GM10266 (cell line): Measurements from ENCODE around the gene SLC9A5.

Experiments used
- DNase-seq: peaks from one replicate; pipeline ENCODE4 v3.0.0; 2012; ENCODE audit errors: extremely low spot score
- CTCF ChIP-seq: IDR thresholded peaks from 2 replicates; pipeline ENCODE4 v1.5.1; 2012; ENCODE audit warnings: mild to moderate bottlenecking, low read depth; ENCODE audit not compliant: control insufficient read depth, insufficient read depth; ENCODE audit errors: missing control alignments

The SLC9A5 gene

GRCh38 chr16:67263201-67263600, 14.4 kb downstream of the SLC9A5 start:
- DNase-seq, result no peak
- no peak for TF ChIP-seq CTCF

GRCh38 chr16:67264277-67264676, 15.5 kb downstream of the SLC9A5 start:
- no peak for DNase-seq
- no peak for TF ChIP-seq CTCF

GRCh38 chr16:67264866-67265265, 16.1 kb downstream of the SLC9A5 start:
- no peak for TF ChIP-seq CTCF
- no peak for DNase-seq

- no peak for DNase-seq
- TF ChIP-seq CTCF, result no peak
These were observed 17.1 kb downstream of the SLC9A5 start for GRCh38 chr16:67265834-67266233.

- TF ChIP-seq CTCF, result no peak
- no peak for DNase-seq
These were observed 19.4 kb downstream of the SLC9A5 start for GRCh38 chr16:67268136-67268579.

- no peak for DNase-seq
- no peak for TF ChIP-seq CTCF
These were observed 21.0 kb downstream of the SLC9A5 start for GRCh38 chr16:67269766-67270165.

- DNase-seq, result no peak
These were observed 22.2 kb downstream of the SLC9A5 start for GRCh38 chr16:67270931-67271338.

More at GRCh38 chr16:67270931-67271338, 22.2 kb downstream of the SLC9A5 start:
- TF ChIP-seq CTCF, result no peak
